ENCODE measurements around the gene TEDC2. TPM values are rescaled to one million over a fixed set of nuclear protein-coding genes. Genes with fewer than 3 reads are reported as not detected.

TEDC2 gene
- total and polyA plus RNA-seq, 2 of the 8 experiments (the other 6 are each of a cell fraction or from before 2014, with no cell fraction given) = 54.6 to 55.6 TPM

GRCh38 chr16:2480948-2481347 is 21.0 kb downstream of the TEDC2 start:
- Histone ChIP-seq H2BK12ac (ENCODE audit: low read depth, low read length) (no peak overlapping the region), H3K18ac (ENCODE audit: extremely low read depth, low read length) (no peak overlapping the region), H2AFZ (ENCODE audit: low read length) (no peak overlapping the region), H3K23ac (ENCODE audit: insufficient read length) (no peak overlapping the region), H2BK5ac (ENCODE audit: low read depth, low read length) (no peak overlapping the region), H2BK15ac (ENCODE audit: low read length) (no peak overlapping the region), H3K56ac (replicated peaks; ENCODE audit: insufficient read length, low read depth, low read length) (no peak overlapping the region), H3K27me3 (replicated peaks in 1 of 4; ENCODE audit: control insufficient read depth in 3 of 4, extremely low read depth in 1 of 4, insufficient read depth in 3 of 4, low read length in 3 of 4) (peaks cover 0 to 8% (median 2%) of the 10 kb centered on the region in 4 experiments; a peak in 2 of 7 replicates), H2BK120ac (replicated peaks; ENCODE audit: low read depth, low read length) (no peak overlapping the region), H3K27ac (ENCODE audit: low read depth, low read length) (no peak overlapping the region), H4K5ac (ENCODE audit: insufficient read length, low read depth, low read length) (no peak overlapping the region), H4K91ac (replicated peaks; ENCODE audit: insufficient read length, low read length) (no peak overlapping the region), H4K20me1 (replicated peaks in 1 of 2; ENCODE audit: control insufficient read depth in 1 of 2, insufficient read depth in 2 of 2, low read length in 2 of 2) (peaks cover 7 to 10% of the 10 kb centered on the region in 2 experiments), H4K8ac (ENCODE audit: extremely low read depth, insufficient read depth, low read length) (no peak overlapping the region), H3K4me1 (replicated peaks in 1 of 4; ENCODE audit: control insufficient read depth in 3 of 4, insufficient read depth in 4 of 4, low read length in 3 of 4) (peaks cover 0 to 3% (median 0%) of the 10 kb centered on the region in 4 experiments; a peak in 3 of 7 replicates), H3K14ac (ENCODE audit: insufficient read length) (no peak overlapping the region), H3K9ac (replicated peaks in 1 of 4; ENCODE audit: extremely low read depth in 1 of 4, low read depth in 3 of 4, low read length in 3 of 4) (no peak overlapping the region), H3K23me2 (ENCODE audit: low read depth, low read length) (peaks cover under 1% of the 10 kb centered on the region; the same call in 1 of the 2 replicates), H3K79me1 (ENCODE audit: low read depth, low read length) (peaks cover 28% of the 10 kb centered on the region), H3K4ac (replicated peaks; ENCODE audit: insufficient read length, low read depth, low read length) (no peak overlapping the region), H3K4me3 (ENCODE audit: extremely low read depth in 1 of 4, insufficient read depth in 2 of 4, low read depth in 3 of 4, low read length in 4 of 4) (no peak overlapping the region), H3K79me2 (ENCODE audit: control insufficient read depth in 1 of 2, insufficient read depth in 2 of 2, low read length in 2 of 2) (peaks cover 0 to 4% of the 10 kb centered on the region in 2 experiments; a peak in 1 of 4 replicates), H3K9me3 (ENCODE audit: insufficient read depth in 2 of 2, low read depth in 1 of 2, low read length in 1 of 2) (no peaks in the 10 kb centered on the region), H3K36me3 (ENCODE audit: control insufficient read depth in 2 of 4, insufficient read depth in 4 of 4, low read length in 3 of 4) (no peaks in the 10 kb centered on the region), H2AK5ac (ENCODE audit: low read depth, low read length) (no peak overlapping the region), H2BK20ac (ENCODE audit: low read length) (no peak overlapping the region), H3K4me2 (ENCODE audit: insufficient read depth in 1 of 2, low read depth in 2 of 2, low read length in 2 of 2) (no peak overlapping the region)
- CTCF ChIA-PET (ENCODE audit: partially characterized antibody) = no interaction called here
- DNase-seq (ENCODE audit: low read depth in 1 of 2, low spot score in 2 of 2) = no peak
- WGBS, 2 experiments (ENCODE audit: extremely low coverage in 1 of 2, insufficient coverage in 1 of 2, insufficient read length in 1 of 2, insufficient replicate concordance in 2 of 2, low coverage in 1 of 2, low lambda C conversion rate in 2 of 2, missing lambda C conversion rate in 1 of 2) = 86% methylated on average over 12 of the region's 12 CpGs; no CpG with 5 or more reads in 1 of the 2 experiments
- no peak for FAIRE-seq
- POLR2A ChIA-PET (ENCODE audit: partially characterized antibody) = interaction anchor here (0.6 to 1.3 kb wide), 4 partner anchors 19 to 402 kb away, joined by 3 to 4 read pairs (median 3); no protein-coding TSS in a partner anchor
- no peak for TF ChIP-seq YY1 (IDR thresholded peaks at IDR 0.05; ENCODE audit: low read depth, low read length)
- no peak for TF ChIP-seq RFX5 (IDR thresholded peaks at IDR 0.05; ENCODE audit: borderline replicate concordance, low read depth, low read length)
- TF ChIP-seq EP300 (IDR thresholded peaks at IDR 0.05; ENCODE audit: borderline replicate concordance in 1 of 2, low read depth in 2 of 2, low read length in 2 of 2) = no peak
- no peak for TF ChIP-seq KDM1A (IDR thresholded peaks at IDR 0.05; ENCODE audit: borderline replicate concordance, low read length)
- TF ChIP-seq ASH2L (IDR thresholded peaks at IDR 0.05; ENCODE audit: low read length) = no peak
- TF ChIP-seq KDM5A (IDR thresholded peaks at IDR 0.05; ENCODE audit: low read length) = no peak
- TF ChIP-seq TAF7 (optimal IDR thresholded peaks at IDR 0.05; ENCODE audit: borderline replicate concordance, low read depth, low read length) = no peak
